Stimulated activated CD8-positive, alpha-beta memory T cell treated with anti-CD3 and anti-CD28 coated beads, Interleukin-15, amount 100 ng/mL, for 24 hours (primary cell): ENCODE measurements around the gene NES.
A peak's percentile ranks its signal among the peaks of the same experiment; 100 is the strongest.

ENCODE experiments used
- DNase-seq: peaks from one replicate; pipeline ENCODE4 v3.0.0-alpha.2; 2020; ENCODE audit warnings: low read depth

Gene NES

DNA sequence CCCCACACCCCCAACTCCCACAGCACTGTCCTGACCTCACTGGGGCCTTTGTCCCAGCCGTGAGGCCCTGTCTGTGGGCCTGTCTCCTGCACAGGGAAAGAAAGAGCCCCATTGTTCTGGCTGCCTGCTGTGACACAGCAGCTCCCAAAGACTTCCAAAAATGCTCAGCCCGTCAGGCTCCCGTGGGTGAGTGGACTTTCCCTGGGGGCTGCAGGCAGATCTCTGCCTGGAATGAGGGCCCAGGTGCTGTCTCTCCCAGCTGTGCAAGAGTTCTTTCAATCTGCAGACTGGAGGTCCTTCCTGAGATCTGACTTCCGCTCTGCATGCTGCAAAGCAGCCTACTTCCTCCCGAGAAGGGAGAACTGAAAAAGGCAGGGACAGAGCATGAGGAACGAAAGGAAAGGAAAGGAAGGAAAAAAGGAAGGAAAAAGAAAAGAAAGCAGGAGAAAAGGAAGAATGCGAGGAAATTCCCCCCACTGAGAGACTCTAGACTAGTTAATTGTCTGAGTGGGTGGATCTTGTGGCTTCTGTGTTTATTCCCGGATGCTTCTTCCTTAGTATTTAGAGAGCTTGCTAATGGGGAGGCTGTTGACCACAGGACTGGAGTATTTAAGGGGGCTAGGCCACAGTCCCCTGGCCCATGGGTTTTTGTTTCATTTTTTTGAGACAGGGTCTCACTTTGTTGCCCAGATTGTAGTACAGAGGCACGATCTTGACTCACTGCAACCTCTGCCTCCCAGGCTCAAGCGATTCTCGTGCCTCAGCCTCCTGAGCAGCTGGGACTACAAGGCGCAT, 15.0 kb downstream of the NES start:
- no peak for DNase-seq

DNA sequence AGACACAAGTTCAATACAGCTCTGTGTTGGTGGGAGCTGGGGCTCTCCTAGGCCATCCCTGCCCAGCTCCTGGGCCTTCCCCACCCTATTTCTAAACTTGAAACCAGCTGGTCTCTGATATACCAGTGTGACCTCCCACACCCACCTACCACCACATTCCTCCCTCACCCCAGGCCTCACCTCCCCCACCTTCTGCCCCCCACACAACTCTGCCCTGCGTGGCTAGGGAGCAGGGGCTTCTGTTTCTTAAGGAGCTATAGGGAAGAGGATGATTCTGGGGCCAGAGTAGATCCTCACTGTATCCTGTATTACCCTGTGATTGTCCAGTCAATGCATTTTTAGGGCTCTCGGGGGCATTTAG, 16.5 kb downstream of the NES start:
- no peak for DNase-seq

DNA sequence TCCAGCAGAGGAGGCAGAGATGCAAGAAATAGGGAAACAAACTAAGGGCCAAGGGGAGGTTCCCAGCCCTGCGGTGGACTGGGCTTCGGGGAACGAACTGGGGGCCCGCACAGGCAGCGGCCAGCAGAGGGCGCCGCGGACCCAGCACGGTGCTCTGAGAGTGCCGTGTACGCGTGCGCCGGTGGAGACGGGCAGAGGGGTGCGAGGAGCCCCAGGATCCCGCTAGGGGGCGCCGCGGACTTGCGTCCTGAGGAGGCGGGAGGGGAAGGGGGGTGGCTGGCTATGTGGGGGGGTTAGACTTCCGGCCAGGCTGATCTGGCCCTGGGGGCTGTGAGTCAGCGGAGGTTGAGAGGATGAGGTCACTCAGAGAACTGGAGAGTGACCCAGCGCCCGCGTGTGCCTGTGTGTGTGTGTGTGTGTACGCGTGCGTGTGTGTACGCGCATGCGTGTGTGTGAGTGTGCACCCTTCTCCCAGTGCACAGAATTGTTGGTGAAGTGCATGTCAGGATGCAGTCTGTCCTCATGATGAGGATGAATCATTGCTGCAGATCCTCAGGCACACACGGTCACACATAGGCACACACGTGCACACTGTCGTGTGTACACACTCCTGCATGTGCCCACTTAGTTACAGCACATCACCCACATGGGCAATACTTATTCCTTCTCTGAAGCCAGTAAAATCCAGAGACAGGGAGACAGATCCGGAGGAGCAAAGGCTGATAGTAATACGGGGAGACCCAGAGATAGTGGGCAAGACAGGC, 17.0 kb downstream of the NES start:
- DNase-seq, result peak; percentile 91

DNA sequence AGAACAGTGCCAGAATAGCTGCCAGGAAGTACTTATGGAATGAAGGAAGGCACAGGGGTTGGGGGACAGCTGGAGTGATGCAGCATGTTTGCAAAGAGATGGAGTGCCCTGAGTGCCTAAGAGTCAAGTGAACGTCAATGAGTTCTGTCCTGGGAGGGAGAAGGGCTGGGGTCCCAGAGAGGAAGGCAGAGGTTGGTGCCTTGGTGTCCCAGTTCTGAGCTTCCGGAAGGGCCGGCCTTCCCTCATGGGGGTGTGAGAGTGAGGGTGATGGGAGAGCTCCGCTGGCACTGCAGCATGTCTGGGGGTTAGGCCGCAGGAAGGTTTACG, 17.6 kb downstream of the NES start:
- no peak for DNase-seq

DNA sequence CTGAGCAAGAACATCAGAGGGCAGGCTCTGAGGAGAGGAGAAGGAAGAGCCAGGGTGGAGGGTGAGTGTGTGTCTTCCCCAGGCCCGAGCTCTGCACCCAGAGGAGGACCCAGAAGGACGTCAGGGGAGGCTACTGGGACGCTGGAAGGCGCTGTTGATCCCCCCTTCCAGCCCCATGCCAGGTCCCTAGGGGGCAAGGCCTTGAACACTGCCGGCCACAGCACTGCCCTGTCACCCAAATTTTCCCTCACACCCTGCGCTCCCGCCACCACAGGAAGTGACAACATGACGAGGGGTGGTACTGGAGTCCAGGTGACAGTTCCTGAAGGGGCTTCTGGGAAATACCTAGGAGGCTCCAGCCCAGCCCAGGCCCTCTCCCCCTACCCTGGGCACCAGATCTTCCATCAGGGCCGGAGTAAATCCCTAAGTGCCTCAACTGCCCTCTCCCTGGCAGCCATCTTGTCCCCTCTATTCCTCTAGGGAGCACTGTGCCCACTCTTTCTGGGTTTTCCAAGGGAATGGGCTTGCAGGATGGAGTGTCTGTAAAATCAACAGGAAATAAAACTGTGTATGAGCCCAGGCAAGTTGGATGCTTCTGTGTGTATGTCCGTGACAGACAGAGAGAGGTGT, 18.1 kb downstream of the NES start:
- no peak for DNase-seq

DNA sequence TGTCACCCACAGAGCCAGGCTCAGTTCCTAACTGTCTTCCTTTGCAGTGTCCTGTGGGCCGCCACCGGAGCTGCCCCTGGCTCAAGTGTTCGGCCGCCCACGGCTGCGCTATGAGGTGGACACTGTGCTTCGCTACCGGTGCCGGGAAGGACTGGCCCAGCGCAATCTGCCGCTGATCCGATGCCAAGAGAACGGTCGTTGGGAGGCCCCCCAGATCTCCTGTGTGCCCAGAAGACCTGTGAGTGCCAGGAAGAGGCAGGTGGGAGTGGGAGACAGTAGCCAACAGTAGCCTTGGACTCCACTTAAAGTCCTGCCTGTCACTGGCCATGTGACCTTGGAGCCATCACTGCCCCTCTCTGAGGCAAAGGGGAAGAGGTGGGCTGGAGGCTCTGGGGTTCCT, 18.7 kb downstream of the NES start:
- no peak for DNase-seq

DNA sequence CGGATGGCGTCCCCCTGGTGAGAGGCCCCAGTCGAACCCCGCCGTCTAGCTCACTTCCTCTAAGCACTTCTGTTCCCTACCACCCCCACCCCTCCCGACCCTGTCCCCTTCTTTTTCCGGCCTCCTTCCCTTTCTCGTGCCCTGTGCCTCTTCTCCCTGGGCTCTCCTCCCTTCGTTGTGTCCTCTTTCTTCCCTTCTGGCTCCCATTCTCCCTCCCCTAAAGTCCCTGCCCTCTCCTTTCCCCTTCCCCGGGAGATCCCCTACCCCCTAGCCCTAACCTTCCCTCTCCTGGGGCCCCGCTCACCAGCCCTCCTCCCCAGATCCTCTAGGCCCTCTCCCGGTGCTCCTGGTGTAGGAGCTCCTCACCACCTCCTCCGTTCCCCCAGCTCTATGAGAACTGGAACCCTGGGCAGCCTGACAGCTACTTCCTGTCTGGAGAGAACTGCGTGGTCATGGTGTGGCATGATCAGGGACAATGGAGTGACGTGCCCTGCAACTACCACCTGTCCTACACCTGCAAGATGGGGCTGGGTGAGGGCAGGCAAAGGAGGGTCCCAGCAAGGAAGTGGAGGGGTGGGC, 19.4 kb downstream of the NES start:
- DNase-seq, result no peak

DNA sequence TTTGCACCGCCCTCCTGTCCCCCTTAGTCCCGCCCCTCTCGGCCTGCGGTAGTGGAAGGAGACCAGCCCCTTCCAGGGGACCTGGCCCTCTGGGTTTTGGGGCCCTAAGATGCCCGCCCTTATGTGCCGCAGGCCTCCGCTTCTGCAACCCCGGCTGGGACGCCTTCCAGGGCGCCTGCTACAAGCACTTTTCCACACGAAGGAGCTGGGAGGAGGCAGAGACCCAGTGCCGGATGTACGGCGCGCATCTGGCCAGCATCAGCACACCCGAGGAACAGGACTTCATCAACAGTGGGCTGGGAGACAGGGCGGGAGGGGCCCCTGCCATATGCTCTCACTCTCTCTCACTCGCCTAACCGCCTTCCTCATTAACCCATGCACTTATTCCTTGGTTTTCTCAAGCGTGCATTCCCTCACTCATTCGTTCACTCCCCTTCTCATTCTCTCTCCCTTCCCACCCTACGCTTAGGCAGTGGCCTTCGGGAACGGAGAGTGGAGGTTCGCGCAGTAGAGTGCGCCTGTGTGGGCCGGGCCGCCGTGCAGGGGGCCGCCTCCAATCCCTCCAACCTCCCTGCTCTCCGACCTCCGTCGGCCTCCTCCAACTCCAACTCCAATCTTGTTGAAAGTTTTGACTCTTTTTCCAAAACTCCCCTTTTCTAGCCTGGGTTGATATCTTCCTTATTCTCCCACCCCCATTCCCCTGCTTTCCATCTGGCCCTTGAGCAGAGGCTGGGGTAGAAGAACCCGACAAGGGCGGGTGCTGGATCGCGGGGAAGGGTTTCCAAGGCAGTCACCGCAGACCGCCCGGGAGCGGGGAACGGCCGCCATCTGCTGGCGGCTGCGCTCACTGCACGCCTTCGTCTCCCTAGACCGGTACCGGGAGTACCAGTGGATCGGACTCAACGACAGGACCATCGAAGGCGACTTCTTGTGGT, 20.1 kb downstream of the NES start:
- peak; percentile 63 for DNase-seq

DNA sequence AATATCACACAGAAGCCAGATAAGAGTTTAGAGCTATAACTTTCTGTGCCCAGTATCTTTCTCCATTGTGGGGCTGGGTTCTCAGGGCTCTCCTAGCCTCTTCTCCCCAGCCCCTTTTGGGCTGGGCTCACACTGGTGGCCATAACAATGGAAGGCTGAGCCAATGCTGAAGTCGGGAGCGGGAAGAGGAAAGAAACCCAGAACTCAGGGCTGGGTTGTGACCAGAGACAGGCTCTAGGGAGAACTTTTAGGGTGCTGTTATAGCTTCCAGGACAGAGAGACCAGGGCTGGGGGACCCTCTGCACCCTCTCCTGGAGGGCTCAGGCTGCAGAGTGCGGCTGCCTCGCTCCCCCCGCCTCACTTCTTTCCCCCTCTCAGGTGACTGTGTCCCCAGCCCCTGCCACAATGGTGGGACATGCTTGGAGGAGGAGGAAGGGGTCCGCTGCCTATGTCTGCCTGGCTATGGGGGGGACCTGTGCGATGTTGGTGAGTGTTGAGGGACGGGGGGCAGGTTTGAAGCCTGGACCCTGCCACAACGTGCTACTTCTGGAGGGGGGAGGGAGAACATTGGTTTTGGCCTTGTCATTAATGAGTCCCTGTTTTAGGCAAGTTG, 21.2 kb downstream of the NES start:
- DNase-seq, result no peak

DNA sequence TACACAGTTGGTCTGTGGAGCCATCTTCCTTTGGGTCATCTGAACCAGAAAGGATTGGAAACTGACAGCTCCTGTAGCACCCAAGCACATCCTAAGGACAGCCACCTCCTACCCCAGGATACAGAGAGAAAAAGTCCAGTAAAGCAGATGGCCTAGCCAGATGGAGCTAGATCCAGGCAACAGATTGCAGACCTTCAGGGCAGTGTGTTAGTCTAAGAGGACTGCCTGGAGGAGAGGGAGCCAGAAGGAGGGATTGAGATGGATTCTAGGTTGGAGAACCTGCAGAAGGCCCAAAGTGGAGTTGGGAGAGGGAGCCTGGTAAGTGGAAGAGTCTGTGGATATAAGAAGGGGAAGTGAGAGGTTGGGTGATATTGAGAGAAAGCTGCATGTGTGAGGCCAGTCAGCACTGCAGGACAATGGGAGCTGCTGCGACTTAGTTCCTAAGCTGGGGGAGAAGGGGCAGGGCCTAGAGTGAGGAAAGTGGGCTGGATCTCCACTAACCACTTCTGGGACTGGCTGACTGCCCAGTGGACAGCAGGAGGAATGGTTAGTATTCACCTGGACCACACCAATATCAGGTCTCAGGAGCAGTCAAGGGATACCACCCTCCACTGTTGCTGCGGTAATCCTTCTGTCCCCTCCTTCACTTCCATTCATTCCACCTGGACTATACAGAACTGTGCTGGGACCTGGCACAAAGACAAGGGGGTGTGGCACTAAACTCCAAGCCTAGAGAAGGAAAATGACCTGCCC, 21.9 kb downstream of the NES start:
- no peak for DNase-seq

DNA sequence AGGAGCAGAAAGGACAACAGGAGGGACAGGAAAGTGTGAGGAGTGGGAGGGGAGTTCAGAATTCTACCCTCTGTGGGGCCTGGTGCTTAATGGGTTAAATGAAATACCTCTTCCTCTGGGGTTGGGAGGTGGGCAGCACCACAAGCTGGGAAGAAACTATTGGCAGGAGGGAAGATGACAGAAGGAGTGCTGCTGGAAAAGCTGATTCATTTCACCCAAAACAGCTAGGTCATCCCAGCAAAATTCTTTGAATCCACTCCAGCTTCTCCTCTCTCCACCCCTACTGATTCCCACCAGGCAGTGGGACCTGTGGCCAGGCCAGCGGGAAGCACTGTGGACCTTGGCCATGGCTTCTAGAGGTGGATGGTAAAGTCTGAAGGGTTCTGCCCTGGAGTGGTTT, 22.5 kb downstream of the NES start:
- no peak for DNase-seq

DNA sequence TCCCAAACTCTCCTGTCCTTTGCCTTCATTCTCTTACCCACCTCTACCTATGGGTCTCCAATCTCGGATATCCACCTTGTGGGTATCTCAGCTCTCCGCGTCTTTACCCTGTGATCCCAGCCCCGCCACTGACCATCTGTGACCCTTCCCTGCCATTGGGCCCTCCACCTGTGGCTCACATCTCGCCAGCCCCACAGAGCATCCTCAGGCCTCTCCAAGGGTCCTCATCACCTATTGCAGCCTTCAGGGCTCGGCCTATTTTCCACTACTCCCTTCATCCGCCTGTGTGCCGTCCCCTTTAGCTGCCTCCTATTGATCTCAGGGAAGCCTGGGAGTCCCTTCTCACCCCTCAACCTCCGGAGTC, 24.2 kb downstream of the NES start:
- DNase-seq, result no peak

DNA sequence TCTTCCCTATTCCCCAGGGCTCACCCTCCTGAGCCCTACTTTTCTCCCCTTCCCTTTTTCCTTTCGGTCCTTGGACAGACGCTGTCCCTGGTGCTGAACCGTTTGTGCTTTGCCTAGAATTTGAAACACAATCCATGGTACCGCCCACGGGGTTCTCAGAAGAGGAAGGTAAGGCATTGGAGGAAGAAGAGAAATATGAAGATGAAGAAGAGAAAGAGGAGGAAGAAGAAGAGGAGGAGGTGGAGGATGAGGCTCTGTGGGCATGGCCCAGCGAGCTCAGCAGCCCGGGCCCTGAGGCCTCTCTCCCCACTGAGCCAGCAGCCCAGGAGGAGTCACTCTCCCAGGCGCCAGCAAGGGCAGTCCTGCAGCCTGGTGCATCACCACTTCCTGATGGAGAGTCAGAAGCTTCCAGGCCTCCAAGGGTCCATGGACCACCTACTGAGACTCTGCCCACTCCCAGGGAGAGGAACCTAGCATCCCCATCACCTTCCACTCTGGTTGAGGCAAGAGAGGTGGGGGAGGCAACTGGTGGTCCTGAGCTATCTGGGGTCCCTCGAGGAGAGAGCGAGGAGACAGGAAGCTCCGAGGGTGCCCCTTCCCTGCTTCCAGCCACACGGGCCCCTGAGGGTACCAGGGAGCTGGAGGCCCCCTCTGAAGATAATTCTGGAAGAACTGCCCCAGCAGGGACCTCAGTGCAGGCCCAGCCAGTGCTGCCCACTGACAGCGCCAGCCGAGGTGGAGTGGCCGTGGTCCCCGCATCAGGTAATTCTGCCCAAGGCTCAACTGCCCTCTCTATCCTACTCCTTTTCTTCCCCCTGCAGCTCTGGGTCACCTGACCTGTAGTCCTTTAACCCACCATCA, 24.8 kb downstream of the NES start:
- DNase-seq, result no peak

DNA sequence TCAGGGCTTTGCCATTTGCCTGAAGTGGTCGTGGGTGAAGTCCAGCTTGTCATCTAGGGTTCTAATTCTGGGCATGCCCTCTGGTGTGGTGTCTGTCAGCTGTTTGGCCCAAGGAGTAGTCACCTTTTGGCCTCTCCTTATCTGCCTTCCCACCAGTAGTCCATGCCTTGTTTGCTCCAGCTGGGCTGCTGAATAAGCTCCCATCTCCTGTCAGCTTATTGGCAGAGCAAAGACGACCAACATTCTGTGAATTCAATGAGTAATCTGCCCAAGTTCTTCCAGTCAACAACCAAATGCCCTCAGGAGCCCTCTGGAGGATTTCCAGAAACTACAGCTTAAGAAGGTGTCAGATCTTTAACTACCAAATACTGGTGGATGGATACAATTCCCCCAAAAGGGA, 28.3 kb downstream of the NES start:
- no peak for DNase-seq

DNA sequence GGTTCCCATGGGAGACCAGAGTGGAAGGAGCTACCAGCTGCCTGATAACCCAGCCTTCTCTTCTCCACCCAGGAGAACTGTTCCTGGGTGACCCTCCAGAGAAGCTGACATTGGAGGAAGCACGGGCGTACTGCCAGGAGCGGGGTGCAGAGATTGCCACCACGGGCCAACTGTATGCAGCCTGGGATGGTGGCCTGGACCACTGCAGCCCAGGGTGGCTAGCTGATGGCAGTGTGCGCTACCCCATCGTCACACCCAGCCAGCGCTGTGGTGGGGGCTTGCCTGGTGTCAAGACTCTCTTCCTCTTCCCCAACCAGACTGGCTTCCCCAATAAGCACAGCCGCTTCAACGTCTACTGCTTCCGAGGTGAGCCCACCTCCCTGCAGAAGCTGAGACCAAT, 28.7 kb downstream of the NES start:
- no peak for DNase-seq

DNA sequence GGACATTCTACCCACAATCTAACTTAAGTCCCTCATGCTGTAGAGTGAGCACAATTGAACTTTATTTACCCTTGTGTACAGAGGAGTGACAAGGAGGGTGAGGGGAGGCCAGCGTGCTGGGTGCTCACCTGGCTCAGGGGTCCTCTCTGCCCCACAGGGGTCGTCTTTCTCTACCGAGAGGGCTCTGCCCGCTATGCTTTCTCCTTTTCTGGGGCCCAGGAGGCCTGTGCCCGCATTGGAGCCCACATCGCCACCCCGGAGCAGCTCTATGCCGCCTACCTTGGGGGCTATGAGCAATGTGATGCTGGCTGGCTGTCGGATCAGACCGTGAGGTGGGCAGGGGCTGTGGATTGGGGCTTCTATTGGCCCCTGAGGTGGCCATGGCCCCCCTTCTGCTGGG, 29.9 kb downstream of the NES start:
- DNase-seq, result no peak

DNA sequence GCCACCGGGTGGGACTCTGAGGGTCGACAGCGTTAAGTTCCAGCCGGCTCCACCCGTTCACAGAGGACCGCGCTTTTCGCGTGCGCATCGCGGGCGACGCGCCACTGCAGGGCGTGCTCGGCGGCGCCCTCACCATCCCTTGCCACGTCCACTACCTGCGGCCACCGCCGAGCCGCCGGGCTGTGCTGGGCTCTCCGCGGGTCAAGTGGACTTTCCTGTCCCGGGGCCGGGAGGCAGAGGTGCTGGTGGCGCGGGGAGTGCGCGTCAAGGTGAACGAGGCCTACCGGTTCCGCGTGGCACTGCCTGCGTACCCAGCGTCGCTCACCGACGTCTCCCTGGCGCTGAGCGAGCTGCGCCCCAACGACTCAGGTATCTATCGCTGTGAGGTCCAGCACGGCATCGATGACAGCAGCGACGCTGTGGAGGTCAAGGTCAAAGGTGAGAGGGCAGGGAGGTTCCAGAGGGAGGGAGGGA, 30.4 kb downstream of the NES start:
- no peak for DNase-seq

DNA sequence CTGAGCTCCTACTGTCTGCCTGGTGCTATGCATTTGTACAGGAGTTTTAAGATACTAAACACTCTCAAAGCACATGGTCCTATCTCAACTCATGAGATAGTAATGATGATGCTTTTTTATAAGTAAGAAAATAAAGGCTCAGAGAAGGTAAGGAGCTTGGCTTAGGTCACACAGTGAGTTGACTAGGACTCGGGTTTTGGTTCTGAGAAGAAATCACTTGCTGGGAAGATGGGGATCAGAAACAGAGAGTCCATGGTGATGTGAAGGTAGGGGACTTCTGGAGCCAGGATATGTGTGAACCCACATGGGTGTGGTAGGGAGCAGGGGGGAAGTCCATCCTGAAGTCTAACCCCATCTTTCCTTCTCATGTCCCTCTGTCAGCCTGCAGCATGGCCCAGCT, 31.5 kb downstream of the NES start:
- no peak for DNase-seq

DNA sequence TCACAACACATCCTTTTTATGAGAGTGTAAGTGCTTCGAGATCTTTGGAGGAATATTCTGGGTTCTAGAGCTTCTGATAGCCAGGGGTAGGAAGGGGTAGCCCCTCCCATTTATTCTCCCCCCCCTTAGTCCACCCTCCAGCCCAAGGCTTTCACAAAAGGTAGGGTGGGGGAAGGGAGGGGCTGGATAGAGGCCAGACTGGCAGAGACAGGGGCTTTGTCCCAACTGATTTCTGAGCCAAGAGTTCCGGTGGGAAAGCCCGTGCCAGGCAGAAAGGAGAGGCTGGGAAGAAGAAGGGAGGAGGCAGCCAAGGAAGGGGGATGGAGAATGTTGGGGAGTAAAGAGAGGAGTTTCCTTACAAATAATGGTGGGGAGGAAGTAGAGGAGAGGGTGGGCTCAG, 32.2 kb downstream of the NES start:
- DNase-seq, result no peak

DNA sequence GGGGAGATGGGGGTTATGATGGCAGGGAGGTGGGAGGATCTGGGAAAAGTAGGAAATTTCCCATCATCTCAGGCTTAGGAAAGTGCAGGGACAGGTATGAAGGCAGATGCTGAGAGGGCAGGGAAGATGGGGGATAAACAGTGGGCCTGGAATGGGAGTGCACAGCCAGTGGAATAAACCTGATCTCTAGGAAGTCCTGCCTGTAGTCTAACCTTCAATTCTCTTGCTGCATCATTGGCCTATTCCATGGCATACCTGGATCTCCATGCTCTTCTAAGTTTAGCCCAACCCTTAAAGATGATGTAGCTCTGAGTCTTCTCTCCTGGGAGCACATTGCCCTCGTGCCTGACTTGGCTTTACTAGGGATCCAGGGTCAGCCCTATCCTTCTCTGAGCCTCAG, 32.6 kb downstream of the NES start:
- DNase-seq, result no peak
